NCI-H510A treated with DMSO at 0.1 percent for 48 hours (cell line): Measurements from ENCODE around the gene CHIC2.
"Not testable (repeated sequence)": the region's sequence is repeated elsewhere in the genome, so short reads cannot be mapped to it uniquely, and the experiment has no call there.

Source experiments
- DNase-seq: peaks from one replicate; lab custom pipeline; 2025; lab: John Stamatoyannopoulos, UW

CHIC2 gene

DNA sequence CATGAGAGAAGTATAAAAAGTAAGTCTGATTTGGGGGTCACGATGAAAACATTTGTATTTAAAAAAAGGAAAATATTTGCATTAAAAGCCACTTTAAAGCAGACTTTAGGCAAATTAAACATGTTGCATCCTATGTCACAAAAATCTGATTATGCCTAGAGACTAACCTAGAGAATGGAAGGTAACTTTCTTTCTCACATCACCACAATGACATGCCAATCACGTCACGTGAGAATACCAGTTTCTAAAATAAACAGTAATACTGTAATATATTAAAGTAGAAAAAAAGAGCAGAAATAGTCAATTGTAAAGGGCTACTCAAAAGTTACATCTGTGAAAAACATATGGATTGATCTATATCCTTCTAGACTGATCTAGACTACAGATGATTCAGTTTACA lies 3.3 kb downstream of the CHIC2 start:
- no peak for DNase-seq

DNA sequence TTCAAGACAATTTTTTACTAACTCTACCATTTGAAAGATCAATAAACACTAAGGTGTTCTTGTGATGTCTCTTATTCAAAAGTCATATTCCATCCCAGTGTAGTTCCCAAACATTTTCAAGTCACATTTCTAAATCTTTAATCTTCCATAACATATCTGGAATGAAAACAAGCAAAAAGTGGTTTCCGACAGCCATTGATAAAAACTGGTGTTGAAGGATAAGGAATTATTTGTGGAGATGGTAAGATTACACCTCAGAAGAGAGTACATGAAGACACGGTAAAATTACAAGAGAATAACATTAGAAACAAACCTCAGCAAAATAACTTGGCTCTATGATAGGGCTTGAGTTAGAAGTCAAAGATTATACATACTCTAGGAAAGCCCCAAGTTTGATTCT lies 4.3 kb downstream of the CHIC2 start:
- no peak for DNase-seq

DNA sequence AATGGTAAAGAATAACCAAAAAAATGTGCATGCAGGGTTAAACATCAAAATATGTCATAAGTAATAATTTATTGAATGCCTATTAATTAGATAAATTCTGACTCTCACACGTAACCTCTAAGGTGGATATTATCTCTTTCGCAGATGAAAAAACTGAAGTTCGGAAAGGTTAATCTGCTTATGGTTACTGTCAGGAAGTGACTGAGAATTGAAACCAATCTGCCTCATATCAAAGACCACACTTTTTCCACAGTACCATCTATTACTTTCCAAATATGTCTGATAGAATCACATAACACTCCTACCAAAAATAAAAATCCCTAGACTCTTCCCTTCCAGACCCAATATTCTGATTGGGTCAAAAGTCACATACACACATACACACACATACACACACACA lies 6.2 kb downstream of the CHIC2 start:
- DNase-seq, result no peak

DNA sequence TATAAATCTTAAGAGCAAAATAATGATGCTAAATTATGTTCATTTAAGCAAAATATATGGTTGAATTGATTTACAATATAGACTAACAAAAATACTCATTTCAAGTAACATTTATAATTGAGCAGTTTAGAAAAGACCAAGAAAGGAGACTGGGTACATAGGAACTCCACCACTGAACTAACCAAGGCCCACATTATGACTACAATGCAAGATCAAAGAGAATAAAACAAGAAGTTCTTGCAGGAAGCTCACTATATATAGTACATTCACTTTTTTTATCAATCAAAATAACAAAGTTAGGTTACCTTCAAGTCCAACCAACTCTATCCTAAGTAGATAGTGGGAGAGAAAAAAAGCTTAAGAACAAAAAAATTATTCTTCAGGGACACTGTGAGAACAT lies 8.0 kb downstream of the CHIC2 start:
- DNase-seq, result no peak

DNA sequence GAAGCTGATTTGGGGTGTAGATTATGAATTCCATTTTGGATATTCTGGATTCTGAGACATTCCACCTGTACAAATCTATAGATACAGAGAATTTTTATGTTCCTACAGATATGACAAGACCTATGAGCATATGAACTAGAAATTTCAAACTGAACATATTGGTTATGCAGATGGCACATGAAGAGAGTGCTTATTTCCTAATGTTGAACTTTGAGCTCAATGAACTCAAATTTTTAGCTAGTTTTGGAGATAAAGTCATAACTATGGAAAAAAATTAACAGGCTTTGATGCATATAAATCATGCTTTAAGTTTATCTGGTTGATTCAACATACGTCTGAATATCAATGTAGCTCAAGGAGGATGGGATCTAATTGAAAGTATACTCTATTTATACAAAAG lies 8.9 kb downstream of the CHIC2 start:
- DNase-seq, result no peak

DNA sequence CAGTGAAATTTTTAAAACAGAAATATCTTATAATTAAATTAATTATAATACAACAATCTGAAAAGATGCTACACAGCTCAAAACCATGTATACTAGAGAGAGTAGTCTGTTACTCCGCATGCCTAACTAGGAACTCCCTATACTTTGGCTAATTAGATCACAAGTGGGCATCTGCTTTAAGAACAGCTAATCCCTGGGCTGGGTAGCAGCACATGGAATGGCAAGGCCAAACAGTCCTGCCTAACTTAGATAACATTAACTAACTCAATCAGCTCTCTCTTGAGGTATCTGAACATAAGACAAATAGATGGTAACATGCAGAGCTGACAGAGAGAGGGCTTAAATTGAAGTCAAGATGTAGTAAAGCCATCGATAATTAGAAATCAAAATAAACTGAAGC lies 9.9 kb downstream of the CHIC2 start:
- no peak for DNase-seq

DNA sequence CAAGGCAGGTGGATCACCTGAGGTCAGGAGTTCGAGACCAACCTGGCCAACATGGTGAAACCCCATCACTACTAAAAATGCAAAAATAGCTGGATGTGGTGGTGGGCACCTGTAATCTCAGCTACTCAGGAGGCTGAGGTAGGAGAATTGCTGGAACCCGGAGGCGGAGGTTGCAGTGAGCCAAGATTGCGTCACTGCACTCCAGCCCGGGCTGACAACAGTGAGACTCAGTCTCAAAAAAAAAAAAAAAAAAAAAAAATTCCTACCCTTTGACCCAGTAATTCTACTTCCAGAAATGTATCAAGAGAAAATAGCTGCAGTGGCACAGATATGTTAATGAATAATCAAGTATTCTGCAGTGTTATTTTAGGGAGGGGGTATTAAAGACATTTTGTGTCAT lies 11.1 kb downstream of the CHIC2 start:
- DNase-seq, result not testable (repeated sequence)

DNA sequence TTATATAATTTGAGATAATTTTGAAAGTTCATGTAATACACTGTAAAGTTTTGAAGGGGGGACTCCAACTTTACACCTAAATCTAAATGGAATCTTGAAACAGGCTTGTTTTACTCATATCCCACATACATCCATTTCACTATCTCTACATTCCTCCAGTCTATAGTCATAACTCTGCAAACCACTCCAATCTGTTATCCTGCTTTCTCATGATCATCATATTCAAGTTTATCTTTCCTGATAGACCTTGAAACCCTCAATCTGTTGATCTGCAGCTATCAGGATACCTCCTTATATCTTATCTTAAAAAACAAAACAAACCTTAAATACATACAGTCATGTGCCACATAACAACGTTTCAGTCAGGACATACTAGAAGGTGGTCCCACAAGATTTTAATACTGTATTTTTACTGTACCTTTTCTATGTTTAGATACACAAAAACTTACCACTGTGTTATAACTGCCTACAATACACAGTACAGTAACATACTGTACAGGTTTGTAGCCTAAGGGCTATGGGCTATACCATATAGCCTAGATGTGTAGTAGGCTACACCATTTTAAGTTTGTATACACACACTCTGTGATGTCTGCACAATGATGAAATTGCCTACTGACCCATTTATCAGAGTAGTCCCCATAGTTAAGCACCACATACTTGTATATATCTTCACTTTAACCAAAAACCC lies 14.0 kb downstream of the CHIC2 start:
- no peak for DNase-seq

DNA sequence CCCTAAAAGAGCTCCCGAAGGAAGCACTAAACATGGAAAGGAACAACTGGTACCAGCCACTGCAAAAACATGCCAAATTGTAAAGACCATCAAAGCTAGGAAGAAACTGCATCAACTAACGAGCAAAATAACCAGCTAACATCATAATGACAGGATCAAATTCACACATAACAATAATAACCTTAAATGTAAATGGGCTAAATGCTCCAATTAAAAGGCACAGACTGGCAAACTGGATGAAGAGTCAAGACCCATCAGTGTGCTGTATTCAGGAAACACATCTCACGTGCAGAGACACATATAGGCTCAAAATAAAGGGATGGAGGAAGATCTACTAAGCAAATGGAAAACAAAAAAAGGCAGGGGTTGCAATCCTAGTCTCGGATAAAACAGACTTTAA lies 20.8 kb downstream of the CHIC2 start:
- DNase-seq, result not testable (repeated sequence)

DNA sequence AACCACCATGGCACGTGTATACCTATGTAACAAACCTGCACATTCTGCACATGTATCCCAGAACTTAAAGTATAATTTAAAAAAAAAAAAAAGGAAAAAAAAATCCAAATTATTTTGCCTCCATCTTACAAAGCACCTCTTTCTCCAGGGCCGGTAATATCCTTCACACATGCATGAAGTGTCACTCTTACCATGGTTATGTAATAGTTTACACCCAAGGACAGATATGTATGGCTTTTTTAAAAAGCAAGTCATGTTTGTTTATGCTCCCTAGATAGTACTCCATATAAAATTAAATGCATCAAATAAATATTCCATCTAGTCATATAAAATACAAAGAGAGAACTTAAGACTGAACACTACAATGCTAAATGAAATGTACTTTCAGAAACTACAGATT lies 22.5 kb downstream of the CHIC2 start:
- no peak for DNase-seq

DNA sequence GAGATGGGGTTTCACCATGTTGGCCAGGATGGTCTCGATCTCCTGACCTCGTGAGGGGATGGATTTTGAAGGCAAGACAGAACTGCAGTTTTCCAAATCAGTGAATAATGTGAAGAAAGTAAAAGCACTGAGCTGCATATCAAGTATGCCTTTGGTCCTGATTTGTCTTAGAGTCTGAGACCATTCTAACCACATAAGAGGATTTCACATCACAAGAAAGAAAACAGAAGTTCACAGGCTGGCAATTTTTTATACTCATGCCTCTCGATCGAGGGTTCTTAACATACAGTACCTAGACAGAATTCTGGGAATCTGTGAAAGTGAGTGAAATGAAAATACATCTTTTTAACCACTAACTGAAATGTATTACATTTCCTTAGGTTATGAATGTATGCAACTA lies 23.3 kb downstream of the CHIC2 start:
- no peak for DNase-seq

DNA sequence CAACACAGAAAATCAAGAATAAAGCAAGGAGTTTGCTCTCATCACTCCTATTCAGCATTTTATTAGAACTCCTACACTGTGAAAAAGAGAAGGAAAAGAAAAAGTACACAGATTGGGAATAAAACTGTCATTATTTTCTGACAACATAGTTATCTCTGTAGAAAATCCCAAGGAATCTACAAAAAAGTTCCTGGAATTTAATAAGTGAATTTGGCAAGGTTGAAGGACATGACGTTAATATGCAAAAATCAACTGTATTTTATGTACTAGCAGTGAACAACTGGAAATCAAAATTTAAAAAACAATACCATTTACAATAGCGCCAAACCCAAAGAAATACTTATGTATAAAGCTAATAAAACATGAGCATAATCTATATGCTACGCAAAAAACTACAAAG lies 26.3 kb downstream of the CHIC2 start:
- DNase-seq, result no peak

DNA sequence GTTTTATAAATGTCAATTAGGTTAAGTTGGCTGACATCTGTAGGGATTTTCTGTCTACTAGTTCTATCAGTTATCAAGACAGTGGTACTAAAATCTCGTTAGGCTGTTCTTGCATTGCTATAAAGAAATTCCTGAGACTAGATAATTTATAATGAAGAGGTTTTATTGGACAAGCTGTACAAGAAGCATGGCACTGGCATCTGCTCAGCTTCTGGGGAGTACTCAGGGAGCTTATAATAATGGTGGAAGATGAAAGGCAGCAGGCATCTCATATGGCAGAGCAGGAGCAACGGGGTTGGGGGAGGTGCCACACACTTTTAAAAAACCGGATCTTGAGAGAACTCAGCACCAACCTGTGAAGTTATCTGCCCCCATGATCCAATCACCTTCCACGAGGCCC lies 28.2 kb downstream of the CHIC2 start:
- DNase-seq, result no peak

DNA sequence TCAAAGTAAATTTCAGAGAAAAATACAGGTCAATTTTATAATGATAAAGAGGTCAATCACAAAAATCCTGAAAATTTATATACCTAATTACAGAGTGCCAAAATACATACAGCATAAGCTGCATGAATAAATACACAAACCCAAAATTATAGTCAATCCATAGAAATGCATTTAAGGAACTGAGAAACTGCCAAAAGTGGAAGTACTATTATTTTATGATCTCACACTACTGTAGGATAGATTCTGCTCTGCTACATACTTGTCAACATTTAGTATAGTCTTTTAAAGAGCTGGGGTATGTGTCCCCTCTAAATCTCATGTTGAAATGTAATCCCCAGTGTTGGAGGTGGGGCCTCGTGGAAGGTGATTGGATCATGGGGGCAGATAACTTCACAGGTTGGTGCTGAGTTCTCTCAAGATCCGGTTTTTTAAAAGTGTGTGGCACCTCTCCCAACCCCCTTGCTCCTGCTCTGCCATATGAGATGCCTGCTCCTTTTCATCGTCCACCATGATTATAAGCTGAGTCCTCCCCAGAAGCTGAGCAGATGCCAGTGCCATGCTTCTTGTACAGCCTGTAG lies 31.8 kb downstream of the CHIC2 start:
- peak; percentile 68 for DNase-seq

DNA sequence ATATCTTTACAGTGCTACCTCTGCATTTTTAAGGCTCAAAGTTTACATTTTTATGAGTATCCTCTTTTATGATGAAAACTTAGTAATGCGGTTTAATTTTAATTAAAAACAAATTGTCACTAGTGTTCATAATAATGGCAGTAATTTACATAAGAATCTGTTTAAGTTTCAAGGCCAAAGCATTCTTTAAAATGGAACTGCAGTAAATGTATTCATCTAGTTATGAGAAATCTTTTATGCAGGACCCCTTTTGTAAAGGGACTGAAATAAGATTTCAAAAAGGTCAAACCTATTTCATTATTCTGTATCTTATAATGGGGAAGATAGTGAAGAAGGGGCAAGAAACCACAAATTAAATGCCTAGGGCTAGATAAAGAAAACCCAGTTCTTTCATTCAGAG lies 37.1 kb downstream of the CHIC2 start:
- DNase-seq, result no peak

DNA sequence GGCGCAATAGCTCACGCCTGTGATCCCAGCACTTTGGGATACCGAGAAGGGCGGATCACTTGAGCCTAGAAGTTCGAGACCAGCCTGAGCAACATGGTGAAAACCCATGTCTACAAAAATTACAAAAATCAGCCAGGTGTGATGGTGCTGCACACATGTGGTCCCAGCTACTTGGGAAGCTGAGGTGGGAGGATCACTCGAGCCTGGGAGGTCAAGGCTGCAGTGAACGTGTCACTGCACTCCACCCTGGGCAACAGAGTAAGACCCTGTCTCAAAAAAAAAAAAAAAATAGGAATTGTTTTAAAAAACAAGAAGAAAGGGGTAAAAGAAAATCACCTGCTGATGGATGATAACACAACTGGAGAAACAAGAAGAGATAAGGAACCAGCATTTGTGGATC lies 38.8 kb downstream of the CHIC2 start:
- DNase-seq, result no peak

DNA sequence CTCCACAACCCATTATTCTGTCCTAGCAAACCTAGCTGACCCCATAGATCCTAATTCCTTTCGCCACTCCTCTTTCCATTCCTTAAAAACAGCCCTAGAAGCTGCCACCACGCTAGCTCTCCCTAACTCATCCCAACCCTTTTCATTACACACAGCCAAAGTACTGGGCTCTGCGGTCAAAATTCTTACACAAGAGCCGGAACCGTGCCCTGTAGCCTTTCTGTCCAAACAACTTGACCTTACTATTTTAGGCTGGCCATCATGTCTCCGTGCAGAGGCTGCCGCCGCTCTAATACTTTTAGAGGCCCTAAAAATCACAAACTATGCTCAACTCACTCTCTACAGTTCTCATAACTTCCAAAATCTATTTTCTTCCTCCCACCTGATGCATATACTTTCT lies 41.4 kb downstream of the CHIC2 start:
- DNase-seq, result not testable (repeated sequence)

DNA sequence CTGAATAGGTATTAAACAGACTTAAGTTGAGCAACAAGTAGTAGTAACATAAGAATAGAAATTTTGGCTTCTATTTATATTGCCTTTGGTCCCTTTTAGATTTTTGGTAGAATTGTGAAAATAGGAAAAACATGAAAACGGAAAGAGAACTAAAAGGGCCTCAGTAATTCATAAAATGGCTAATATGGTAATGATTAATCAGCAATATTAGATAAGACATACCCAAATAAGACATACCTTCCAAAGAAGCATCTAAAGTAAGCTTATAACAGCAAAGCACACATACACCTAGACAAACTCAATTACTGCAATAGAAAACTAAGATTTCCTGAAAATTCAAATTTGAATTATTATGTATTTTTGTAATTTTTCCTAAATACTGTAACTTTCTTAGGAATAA lies 46.4 kb downstream of the CHIC2 start:
- no peak for DNase-seq

DNA sequence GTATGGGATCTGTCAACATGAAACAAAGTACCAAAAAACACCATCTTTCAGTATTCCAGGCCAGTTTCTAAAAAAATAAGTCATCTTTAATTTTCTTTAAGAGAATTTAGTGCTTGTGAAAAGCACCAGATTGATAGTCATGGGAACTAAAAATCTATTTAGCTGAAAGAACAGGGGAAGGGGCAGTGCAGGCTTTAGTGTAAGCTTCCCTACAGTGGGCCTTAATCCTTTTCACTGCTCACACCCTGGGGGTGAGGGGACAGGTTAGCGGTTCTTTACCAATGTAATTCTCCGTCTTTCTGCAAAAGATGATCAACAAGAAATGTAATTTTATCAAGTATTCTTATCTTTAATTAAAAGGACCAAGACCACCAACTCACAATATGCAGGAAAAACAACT lies 47.1 kb downstream of the CHIC2 start:
- no peak for DNase-seq

DNA sequence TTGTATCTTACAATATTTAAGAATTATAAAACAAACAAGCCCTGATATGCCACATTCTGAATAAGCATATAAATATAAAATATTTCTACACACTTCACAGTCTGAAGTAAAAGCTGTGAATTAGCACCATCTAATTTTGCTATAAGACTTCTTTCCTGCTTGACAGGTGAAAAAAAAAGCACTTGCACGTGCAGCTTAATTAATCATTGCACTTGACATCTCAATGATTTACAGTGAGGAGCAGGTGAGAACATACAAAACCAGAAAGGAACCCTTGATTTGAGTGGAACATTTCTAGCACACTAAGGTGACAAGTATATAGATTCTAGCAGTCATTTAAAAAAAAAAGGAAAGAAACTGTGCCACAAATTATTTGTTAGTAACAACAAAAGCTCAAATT lies 47.9 kb downstream of the CHIC2 start:
- DNase-seq, result peak; percentile 76

DNA sequence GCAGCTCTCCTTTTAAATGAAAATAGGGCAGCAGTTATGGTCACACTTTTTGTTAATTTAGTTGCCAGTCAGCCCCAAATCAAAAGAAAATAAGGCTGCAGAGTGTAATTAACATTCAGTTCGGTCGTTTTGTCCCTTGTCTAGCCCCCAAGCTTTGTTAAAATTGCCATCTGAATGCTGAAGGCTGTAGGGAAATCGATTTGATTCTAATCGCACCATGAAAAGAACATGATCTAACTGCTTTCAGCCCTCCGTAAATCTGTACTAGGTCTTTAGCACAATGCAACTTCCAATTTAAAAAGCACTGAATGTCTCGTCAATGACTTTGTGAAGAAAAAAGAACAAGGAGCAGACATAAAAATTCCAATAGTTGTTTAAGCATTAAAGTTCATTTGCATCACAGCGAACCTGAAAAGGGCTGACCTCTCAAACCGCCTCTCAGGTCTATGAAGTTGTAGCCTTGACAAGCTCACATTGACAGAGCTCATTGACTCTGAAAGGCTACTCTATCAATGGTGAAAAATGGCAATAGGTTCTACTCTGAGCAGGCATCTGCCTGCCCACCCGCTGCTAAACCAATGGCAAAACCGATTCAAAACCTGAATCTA lies 48.9 kb downstream of the CHIC2 start:
- DNase-seq, result peak; percentile 55

DNA sequence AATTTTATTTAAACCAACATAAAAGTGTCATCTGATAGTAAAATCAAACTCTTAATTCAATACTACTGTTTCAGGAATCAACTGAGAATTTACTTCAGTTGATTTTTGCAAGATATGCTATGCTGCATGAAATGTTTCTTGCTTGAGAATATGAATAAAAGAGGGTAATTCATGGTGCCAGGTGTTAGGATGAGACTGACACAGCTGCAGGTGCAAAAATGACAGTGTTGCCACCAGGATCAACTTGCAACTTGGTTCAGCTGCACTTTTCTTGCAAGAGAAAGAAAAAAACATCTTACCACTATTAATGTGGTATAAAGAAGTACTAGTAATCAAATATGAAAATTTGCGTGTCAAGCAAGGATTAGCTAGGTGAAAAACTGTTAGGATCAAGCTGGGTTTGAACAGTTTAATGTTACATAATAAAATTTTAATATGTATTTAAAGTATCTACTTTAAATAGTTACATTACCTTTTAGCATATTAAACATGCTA lies 49.7 kb downstream of the CHIC2 start:
- no peak for DNase-seq

DNA sequence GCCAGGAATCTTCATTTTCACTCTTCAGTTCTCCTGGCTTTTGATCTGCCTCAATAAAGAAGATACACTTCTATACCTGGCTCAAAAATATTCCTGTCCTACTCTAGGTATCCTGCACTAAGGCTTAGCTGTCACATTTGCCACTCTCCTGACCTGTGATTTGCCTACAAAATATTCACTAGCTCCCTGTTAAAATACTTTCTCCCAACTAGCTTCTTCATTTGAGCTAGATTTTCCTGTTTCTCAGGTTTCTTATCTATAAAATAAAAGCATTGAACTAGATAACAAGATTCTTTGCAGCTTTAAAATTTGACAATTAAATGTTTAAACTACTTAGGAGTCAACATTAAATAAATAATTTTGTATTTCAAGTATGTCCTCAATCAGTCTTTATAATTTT lies 53.2 kb downstream of the CHIC2 start:
- DNase-seq, result no peak

DNA sequence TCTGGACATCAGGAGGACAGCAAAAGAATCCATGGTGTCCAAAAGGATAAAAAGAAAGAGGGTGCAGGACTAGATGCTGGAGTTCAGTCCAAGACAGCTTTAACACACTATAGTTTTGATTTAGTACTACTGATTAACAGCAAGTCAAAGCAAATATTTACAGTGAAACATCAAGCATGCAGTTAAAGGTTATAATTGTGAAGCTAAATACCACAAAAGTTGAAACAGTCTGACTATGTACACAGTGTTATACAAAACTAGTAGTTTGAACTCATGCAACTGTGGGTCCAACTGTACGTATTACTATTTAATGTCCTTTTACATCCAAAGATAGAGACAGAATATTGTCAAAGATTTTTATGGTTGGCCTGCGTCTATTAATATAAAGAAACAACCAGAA lies 57.6 kb downstream of the CHIC2 start:
- DNase-seq, result peak; percentile 50
